Stomach (tissue), 9 donors: ENCODE measurements around the gene SBF2. TPM values are rescaled to one million over a fixed set of nuclear protein-coding genes. Genes with fewer than 3 reads are reported as not detected.
"Not testable (repeated sequence)": the region's sequence is repeated elsewhere in the genome, so short reads cannot be mapped to it uniquely, and the experiment has no call there.

Experiments used
- DNase-seq, 2 donors: peaks; one replicate each; pipeline versions ENCODE4 v3.0.0 to v3.0.0-alpha.2; 2013 to 2019
- H3K27ac ChIP-seq, 5 donors: fragments of 200-600 bp in 4 of 5; sonication (generic) in 4 of 5; one replicate each; pipeline ENCODE4 v1.5.1; 2013 to 2019; ENCODE audit warnings: mild to moderate bottlenecking in 1 of 5, moderate library complexity in 1 of 5
- H3K27me3 ChIP-seq, 3 donors: fragments of 200-600 bp; sonication (generic); one replicate each; pipeline ENCODE4 v1.5.1; 2017 to 2019; ENCODE audit warnings: mixed run types in 1 of 3
- H3K36me3 ChIP-seq, 4 donors: fragments of 200-600 bp; sonication (generic); 1 replicate in 3 of 4; 2 replicates in 1 of 4; pipeline ENCODE4 v1.5.1; 2016 to 2019
- H3K4me1 ChIP-seq, 4 donors: fragments of 200-600 bp; sonication (generic); one replicate each; pipeline ENCODE4 v1.5.1; 2016 to 2019
- H3K4me3 ChIP-seq, 4 donors: fragments of 200-600 bp; sonication (generic) in 3 of 4; one replicate each; pipeline ENCODE4 v1.5.1; 2016 to 2019; ENCODE audit warnings: mild to moderate bottlenecking in 1 of 4
- H3K9me3 ChIP-seq, 4 donors: fragments of 200-600 bp; sonication (generic); one replicate each; pipeline ENCODE4 v1.5.1; 2016 to 2019
- EP300 ChIP-seq: sonication (generic); formaldehyde crosslinking; IDR thresholded peaks from one replicate; pipeline ENCODE4 v1.6.1; 2017; ENCODE audit warnings: antibody characterized with exemption
- POLR2A ChIP-seq, 4 donors: fragments of 450-650 bp; IDR thresholded peaks; one replicate each; pipeline ENCODE4 v1.6.1; 2016; ENCODE audit warnings: antibody characterized with exemption in 4 of 4, control low read depth in 2 of 4, mild to moderate bottlenecking in 1 of 4, moderate library complexity in 1 of 4
- POLR2AphosphoS5 ChIP-seq, 3 donors: sonication (generic); formaldehyde crosslinking; IDR thresholded peaks; one replicate each; pipeline ENCODE4 v1.6.1; 2016; ENCODE audit warnings: antibody characterized with exemption in 3 of 3
- WGBS, 5 donors: extraction: QIAGEN DNeasy Blood & Tissue Kit in 3 of 5; methylation state at CpG; one replicate each; pipeline versions ENCODE4 v1.1.5 to v1.1.7; 2013 to 2018; 5-methylcytosine and 5-hydroxymethylcytosine counted together
- intact Hi-C: fragments of 100-400 bp; cut with DNase I; formaldehyde crosslinking; loops from one replicate; pipeline ENCODE4 v1.15.1; 2023; ENCODE audit warnings: low total_unique reads
- polyA plus RNA-seq, 3 donors: library from polyadenylated mRNA; stranded (reverse); fragments of 200-250 nt; gene quantifications; one replicate each; pipeline ENCODE4 v1.2.3, GENCODE V29; 2013
- total RNA-seq, 5 donors: library from RNA; depleted of rRNA; stranded (reverse); fragments of >200 nt; gene quantifications; one replicate each; pipeline versions ENCODE4 v1.1.0 to v1.2.3, GENCODE V29; 2014 to 2016
- TF ChIP-seq, protein P1 (sequence below), 7 experiments: fragments of 450-650 bp in 4 of 7; fragments of 200-600 bp in 3 of 7; sonication (generic) in 3 of 7; IDR thresholded peaks; one replicate each; pipeline ENCODE4 v1.5.1; 2016 to 2019; ENCODE audit warnings: antibody characterized with exemption in 7 of 7, control low read depth in 2 of 7, mild to moderate bottlenecking in 1 of 7
- donor health status: healthy with polysubstance abuse.
- donor health status: Bipolar disorder and iron deficiency.
- donor health status: healthy.

Gene SBF2
- total and polyA plus RNA-seq, 8 donors, result 8.6 to 260 (median 37.2) TPM

DNA sequence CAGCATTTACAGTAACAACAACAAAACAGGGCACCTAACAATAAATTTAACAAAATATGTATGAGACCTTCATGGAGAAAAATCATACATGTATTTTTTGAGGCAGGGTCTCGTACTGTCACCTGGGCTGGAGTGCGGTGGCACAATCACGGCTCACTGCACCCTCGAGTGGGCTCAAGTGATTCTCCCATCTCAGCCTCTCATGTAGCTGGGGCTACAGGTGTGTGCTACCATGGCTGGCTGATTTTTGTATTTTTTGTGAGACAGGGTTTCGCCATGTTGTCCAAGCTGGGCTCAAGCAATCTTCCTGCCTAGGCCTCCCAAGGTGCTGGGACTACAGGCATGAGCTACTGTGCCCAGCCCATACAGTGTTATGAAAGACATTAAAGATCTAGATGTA is 352.0 kb downstream of the SBF2 start:
- intact Hi-C loops, result no loop called here
- no peak for DNase-seq
- TF ChIP-seq EP300, result no peak
- no peak for TF ChIP-seq POLR2A (IDR thresholded peaks at IDR 0.05)
- TF ChIP-seq, protein P1, sequence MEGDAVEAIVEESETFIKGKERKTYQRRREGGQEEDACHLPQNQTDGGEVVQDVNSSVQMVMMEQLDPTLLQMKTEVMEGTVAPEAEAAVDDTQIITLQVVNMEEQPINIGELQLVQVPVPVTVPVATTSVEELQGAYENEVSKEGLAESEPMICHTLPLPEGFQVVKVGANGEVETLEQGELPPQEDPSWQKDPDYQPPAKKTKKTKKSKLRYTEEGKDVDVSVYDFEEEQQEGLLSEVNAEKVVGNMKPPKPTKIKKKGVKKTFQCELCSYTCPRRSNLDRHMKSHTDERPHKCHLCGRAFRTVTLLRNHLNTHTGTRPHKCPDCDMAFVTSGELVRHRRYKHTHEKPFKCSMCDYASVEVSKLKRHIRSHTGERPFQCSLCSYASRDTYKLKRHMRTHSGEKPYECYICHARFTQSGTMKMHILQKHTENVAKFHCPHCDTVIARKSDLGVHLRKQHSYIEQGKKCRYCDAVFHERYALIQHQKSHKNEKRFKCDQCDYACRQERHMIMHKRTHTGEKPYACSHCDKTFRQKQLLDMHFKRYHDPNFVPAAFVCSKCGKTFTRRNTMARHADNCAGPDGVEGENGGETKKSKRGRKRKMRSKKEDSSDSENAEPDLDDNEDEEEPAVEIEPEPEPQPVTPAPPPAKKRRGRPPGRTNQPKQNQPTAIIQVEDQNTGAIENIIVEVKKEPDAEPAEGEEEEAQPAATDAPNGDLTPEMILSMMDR (IDR thresholded peaks at IDR 0.05), result no peak
- 94 to 98% (median 95%) methylated on average over 5 of the region's 5 CpGs for WGBS, 5 donors
- Histone ChIP-seq H3K4me3 (no peak overlapping the region), H3K27me3 (no peaks in the 10 kb centered on the region), H3K27ac (no peak overlapping the region), H3K4me1 (no peaks in the 10 kb centered on the region), H3K36me3 (peaks cover 0 to 12% (median 5%) of the 10 kb centered on the region in 4 donors), H3K9me3 (peaks cover 0 to 4% (median 0%) of the 10 kb centered on the region in 4 donors)

GRCh38 chr11:9939150-9939549 is 354.9 kb downstream of the SBF2 start:
- intact Hi-C loops, result not testable (repeated sequence)

DNA sequence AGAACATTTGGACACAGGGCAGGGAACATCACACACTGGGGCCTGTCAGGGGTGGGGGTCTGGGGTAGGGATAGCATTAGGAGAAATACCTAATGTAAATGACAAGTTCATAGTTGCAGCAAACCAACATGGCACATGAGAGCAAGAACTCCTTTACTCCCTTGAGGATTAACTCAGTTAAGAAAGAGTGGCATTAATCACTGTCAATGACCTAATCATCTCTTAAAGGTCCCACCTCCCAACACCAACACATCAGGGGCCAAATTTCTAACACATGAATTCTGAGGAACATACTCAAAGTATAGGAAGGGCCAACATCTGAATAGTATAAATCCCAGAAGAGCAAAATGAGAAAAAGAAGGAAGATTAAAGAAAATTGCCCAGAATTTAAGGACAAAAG is 357.3 kb downstream of the SBF2 start:
- Histone ChIP-seq H3K36me3 (no peaks in the 10 kb centered on the region), H3K4me1 (no peaks in the 10 kb centered on the region), H3K4me3 (no peak overlapping the region), H3K27ac (no peak overlapping the region), H3K9me3 (no peaks in the 10 kb centered on the region), H3K27me3 (no peaks in the 10 kb centered on the region)
- no peak for DNase-seq
- intact Hi-C loops, result no loop called here
- TF ChIP-seq POLR2AphosphoS5 (IDR thresholded peaks at IDR 0.05) (no peak), POLR2A (IDR thresholded peaks at IDR 0.05) (no peak), EP300 (no peak)
- TF ChIP-seq, protein P1 (IDR thresholded peaks at IDR 0.05), result no peak

More at GRCh38 chr11:9939150-9939549, 354.9 kb downstream of the SBF2 start:
- H3K4me3 ChIP-seq, DNase-seq, H3K9me3 ChIP-seq, H3K27me3 ChIP-seq, H3K27ac ChIP-seq, H3K4me1 ChIP-seq, H3K36me3 ChIP-seq: not testable (repeated sequence)
- 77 to 92% (median 90%) methylated on average over 10 to 11 of the region's 11 CpGs for WGBS, 5 donors

DNA sequence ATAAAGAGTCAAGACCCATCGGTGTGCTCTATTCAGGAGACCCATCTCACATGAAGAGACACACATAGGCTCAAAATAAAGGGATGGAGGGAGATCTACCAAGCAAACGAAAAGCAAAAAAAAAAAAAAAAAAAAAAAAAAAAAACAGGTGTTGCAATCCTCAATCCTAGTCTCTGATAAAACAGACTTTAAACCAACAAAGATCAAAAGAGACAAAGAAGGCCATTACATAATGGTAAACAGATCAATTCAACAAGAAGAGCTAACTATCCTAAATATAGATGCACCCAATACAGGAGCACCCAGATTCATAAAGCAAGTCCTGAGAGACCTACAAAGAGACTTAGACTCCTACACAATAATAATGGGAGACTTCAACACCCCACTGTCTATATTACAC is 361.2 kb downstream of the SBF2 start:
- H3K36me3 ChIP-seq, result peaks cover 0 to 20% (median 9%) of the 10 kb centered on the region in 4 donors
- H3K4me3 ChIP-seq, H3K27me3 ChIP-seq, intact Hi-C loops, H3K4me1 ChIP-seq, H3K27ac ChIP-seq, H3K9me3 ChIP-seq, DNase-seq: not testable (repeated sequence)
- 83 to 93% (median 86%) methylated on average over 2 of the region's 2 CpGs for WGBS, 5 donors

- H3K27ac ChIP-seq, H3K4me3 ChIP-seq, H3K9me3 ChIP-seq, intact Hi-C loops, H3K27me3 ChIP-seq, H3K4me1 ChIP-seq: not testable (repeated sequence)
- peaks cover 0 to 20% (median 9%) of the 10 kb centered on the region in 4 donors for H3K36me3 ChIP-seq
- 85 to 91% (median 89%) methylated on average over 13 to 14 of the region's 14 CpGs for WGBS, 5 donors
- DNase-seq, result peak in 1 of 2 donors; percentile 12
These were observed 363.3 kb downstream of the SBF2 start for GRCh38 chr11:9930562-9931331.

DNA sequence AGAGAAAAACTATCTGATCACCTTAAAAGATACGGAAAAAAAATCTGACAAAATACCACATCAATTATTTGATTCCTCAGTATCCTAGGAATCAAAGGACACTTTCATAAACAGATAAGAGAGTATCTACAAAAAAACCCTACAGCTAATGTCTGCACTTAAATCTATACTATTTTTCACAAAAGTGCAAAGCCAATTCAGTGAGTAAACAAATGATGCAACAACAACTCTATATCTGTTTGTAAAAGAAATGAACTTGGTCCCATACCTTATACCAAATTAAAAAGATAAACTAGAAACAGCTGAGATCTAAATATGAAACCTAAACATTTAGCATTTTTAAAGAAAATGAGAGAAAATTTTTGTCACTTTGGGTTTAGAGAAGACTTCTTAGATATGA is 366.3 kb downstream of the SBF2 start:
- intact Hi-C loops, result no loop called here
- peaks cover 0 to 20% (median 9%) of the 10 kb centered on the region in 4 donors for H3K36me3 ChIP-seq
- DNase-seq, result no peak
- TF ChIP-seq POLR2A (IDR thresholded peaks at IDR 0.05) (no peak), EP300 (no peak), POLR2AphosphoS5 (IDR thresholded peaks at IDR 0.05) (no peak)
- TF ChIP-seq, protein P1 (IDR thresholded peaks at IDR 0.05), result no peak
- no peaks in the 10 kb centered on the region for H3K9me3 ChIP-seq
- H3K27me3 ChIP-seq, result no peaks in the 10 kb centered on the region
- H3K4me1 ChIP-seq, result no peaks in the 10 kb centered on the region
- no peak overlapping the region for H3K4me3 ChIP-seq
- WGBS, 5 donors, result 97 to 100% (median 97%) methylated on average over 1 of the region's 1 CpG
- no peak overlapping the region for H3K27ac ChIP-seq
